ENCODE measurements around the gene MEX3C.

MEX3C gene

GRCh38 chr18:51128533-51128932 lies 68.9 kb downstream of the MEX3C start:
- Histone ChIP-seq H3K4me1 (ENCODE audit: control insufficient read depth, insufficient read depth, low read length) (no peaks in the 10 kb centered on the region), H3K36me3 (ENCODE audit: insufficient read depth, low read length) (no peaks in the 10 kb centered on the region), H3K4me3 (ENCODE audit: low read length) (no peak overlapping the region), H3K9ac (ENCODE audit: low read depth, low read length) (no peak overlapping the region), H3K27me3 (ENCODE audit: control insufficient read depth, insufficient read depth, low read length) (no peaks in the 10 kb centered on the region), H3K9me3 (replicated peaks; ENCODE audit: low read length) (no peaks in the 10 kb centered on the region), H3K4me2 (ENCODE audit: low read length) (no peak overlapping the region)

GRCh38 chr18:51127664-51128063 lies 69.8 kb downstream of the MEX3C start:
- Histone ChIP-seq H3K4me2 (ENCODE audit: low read length) (no peak overlapping the region), H3K36me3 (ENCODE audit: insufficient read depth, low read length) (no peaks in the 10 kb centered on the region), H3K4me1 (ENCODE audit: control insufficient read depth, insufficient read depth, low read length) (no peaks in the 10 kb centered on the region), H3K9ac (ENCODE audit: low read depth, low read length) (no peak overlapping the region), H3K9me3 (replicated peaks; ENCODE audit: low read length) (no peaks in the 10 kb centered on the region), H3K4me3 (ENCODE audit: low read length) (no peak overlapping the region), H3K27me3 (ENCODE audit: control insufficient read depth, insufficient read depth, low read length) (no peaks in the 10 kb centered on the region)

DNA sequence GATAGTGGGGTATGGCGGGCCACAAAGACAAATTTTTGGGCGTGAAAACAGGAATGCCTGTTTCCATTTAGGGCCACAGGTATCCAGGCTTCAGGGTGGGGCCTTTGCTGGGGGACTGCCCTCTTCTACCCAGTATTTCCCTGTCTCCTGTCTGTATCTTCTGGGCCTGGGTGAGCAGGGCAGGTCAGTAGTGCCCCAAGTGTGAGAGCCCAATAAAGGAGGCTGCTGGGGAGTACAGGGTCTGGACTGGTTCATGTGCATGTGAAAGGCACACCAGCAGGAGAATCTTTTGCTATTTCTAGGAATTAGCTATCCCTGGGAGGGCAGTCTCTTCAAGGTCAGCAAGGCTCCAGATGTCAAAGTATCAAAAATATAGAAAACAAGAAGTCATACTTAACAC lies 71.5 kb downstream of the MEX3C start:
- H3K36me3 ChIP-seq (ENCODE audit: insufficient read depth, low read length), result no peaks in the 10 kb centered on the region
- no peak overlapping the region for H3K9ac ChIP-seq (ENCODE audit: low read depth, low read length)
- H3K9me3 ChIP-seq (replicated peaks; ENCODE audit: low read length), result no peaks in the 10 kb centered on the region
- H3K4me3 ChIP-seq (ENCODE audit: low read length), result no peak overlapping the region
- no peaks in the 10 kb centered on the region for H3K4me1 ChIP-seq (ENCODE audit: control insufficient read depth, insufficient read depth, low read length)
- no peaks in the 10 kb centered on the region for H3K27me3 ChIP-seq (ENCODE audit: control insufficient read depth, insufficient read depth, low read length)
- H3K4me2 ChIP-seq (ENCODE audit: low read length), result no peak overlapping the region

Measured in skeletal muscle satellite cell (primary cell).